GM19351 (cell line): ENCODE results near the gene KIAA0825.

Source experiments
- ATAC-seq: cut with Tn5 transposase; IDR thresholded peaks from one replicate; pipeline ENCODE4 v1.9.1; 2021; ENCODE audit warnings: mild to moderate bottlenecking, moderate library complexity; ENCODE audit not compliant: unreplicated experiment

The KIAA0825 gene

GRCh38 chr5:94329115-94329514, 289.3 kb downstream of the KIAA0825 start:
- ATAC-seq: no peak

DNA sequence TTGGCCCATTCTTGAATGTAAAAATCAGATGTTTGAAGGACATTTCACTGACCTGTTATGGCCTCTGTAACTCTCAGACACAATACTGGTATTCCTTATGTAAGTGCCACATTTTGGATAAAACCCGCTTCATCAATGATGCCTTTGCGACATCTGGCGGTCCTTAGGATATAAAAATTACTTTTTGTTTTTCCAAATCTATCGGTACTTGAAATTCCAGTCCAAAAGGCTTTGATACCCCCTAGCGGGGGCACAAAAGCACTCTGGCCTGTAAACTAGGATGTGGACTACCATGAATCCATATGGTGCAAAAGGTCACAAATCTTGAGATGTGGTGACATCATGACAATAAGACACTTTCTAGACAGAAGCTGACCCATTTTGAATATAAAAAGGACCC, 291.8 kb downstream of the KIAA0825 start:
- no peak for ATAC-seq

DNA sequence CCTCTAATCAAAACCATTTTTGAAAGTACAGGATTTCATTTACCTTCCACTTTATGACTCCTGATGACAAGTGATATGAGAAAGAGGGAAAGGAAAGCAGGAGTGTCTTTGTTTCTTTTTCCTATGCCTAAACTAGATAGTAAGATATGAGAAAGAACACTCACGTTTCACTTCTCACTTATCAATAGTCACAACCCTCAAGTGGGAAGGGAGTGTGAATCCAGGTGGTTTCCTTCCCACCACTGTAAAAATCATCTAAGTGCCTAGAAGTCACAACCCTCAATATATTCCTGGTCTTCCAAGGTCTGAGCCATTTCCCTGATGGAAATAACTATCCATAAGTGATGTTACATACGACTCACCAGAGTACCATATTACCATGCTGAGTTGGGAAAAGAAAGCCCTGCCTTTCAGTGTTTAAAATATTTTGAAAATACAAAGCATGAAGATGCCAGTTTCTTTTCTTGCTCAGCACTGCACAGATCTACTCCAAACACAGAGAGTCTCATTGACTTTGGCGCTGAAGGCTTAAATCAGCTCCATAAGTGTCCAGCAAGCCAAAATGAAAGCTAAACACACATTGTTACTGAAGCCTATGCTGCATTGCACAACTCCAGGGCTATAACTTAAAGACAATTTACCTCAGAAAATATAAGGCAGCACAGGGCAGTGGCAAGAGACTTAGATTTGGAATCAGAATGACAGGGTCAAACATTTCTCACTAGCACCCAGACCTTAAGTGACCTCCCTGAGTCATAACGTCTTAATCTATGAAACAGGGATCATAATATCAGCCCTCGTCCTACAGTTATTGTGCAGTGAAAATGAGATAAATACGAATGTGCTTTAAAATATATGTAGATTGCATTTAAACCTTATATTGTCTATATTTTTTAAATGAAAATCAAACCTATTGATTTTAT, 301.2 kb downstream of the KIAA0825 start:
- ATAC-seq: no peak

GRCh38 chr5:94314460-94315131, 303.8 kb downstream of the KIAA0825 start:
- ATAC-seq: no peak

GRCh38 chr5:94313696-94314095, 304.7 kb downstream of the KIAA0825 start:
- ATAC-seq: no peak

DNA sequence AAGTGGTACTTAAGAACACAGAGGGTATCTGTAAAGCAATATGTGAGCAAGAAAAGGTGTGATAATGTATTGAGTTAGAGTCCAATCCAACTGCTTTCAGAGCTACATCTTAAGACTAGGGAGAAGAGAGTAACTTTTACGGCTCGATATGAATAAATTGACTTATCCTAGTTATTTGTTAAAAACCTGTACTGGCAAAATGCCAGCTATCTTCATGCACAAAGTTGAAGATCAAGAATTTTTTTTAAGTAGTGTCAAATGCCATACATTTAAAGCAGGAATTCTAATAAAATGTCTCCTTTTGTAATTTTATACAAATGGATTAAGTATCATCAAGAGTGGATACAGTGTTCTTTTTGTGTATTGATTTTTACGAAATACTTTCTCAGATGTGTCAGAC, 305.2 kb downstream of the KIAA0825 start:
- no peak for ATAC-seq

DNA sequence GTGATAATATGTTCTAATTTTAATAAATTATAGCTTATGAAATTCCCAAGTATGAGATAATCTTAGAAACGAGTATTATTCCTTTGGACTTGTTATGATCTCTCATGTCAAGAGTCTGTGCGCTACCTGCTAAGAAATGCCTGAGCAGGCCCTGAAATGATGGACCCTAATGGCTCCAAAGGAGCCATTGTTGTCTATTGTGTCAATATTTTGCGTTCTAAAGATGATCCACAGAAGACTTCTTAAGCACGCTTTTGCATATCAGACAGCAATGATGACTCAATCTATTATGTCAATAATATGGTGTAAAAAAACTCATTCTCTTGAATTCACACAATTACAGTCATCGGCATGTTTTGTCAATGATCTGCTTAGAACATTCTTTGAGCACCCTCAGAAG, 306.1 kb downstream of the KIAA0825 start:
- ATAC-seq: no peak

- ATAC-seq: no peak
These were observed 307.6 kb downstream of the KIAA0825 start for GRCh38 chr5:94310833-94311232.

DNA sequence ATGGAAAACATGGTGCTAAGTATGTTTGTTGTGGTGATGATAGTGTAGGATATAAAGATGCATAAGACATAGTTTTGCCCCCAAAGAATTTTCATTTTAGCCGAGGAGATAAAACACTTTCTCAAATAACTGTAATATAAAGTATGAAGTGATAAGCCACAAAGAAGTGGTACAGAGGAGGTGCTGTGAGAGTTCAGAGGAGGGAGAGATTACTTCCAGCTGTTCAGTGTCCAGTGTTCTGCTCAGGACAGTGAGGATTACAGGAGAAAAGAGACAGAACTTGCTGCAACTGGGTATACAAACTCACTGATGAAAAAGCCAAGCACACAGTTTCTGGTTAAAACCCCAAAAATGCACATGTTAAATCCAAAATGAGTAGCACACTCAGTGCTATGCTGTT, 309.3 kb downstream of the KIAA0825 start:
- no peak for ATAC-seq

GRCh38 chr5:94308442-94308841, 310.0 kb downstream of the KIAA0825 start:
- no peak for ATAC-seq

GRCh38 chr5:94304146-94304545, 314.3 kb downstream of the KIAA0825 start:
- no peak for ATAC-seq

DNA sequence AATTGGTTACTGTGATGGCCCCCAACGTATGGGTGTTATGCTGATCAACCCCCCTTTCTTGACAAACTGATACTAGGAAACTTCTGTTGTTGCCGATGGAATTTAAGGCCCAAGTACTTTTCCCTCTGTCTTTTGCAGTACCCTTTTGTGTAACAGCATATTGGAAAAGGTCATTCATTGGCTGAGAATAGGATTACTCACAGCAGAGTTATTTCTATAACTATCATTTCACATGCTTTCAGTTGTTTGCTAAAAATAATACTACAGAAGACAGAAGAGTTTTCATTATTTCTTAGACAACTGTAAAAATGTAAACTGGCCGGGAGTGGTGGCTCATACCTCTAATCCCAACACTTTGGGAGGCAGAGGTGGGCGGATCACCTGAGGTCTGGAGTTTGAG, 329.5 kb downstream of the KIAA0825 start:
- ATAC-seq: no peak

- ATAC-seq: no peak
These were observed 332.4 kb downstream of the KIAA0825 start for GRCh38 chr5:94285984-94286383.

- ATAC-seq: no peak
These were observed 335.3 kb downstream of the KIAA0825 start for GRCh38 chr5:94283093-94283492.

DNA sequence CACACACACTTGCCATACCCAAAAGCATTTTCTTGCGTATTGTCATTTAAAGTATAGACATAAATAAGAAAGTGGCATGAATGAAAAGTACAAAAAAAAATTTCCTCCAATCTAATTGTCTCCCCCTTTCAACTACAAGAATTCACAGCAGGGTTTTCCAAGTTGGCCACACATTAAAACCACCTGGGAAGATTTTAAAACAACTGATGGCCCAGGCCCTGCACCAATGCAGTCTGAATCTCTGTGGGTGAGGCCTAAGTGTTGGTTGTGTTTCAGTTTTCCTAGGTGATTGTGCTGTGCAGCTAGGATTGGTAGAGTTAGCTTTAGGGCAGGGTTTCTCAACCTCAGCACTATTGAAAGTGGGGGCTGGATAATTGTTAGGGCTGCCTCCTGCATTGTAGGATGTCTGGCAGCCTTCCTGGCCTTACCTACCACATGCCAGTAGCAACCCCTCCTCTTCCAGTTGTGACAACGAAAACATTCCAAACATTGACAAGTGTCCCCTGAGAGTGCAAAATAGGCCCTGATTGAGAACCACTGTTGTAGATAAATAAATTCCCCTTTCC, 337.1 kb downstream of the KIAA0825 start:
- ATAC-seq: no peak

DNA sequence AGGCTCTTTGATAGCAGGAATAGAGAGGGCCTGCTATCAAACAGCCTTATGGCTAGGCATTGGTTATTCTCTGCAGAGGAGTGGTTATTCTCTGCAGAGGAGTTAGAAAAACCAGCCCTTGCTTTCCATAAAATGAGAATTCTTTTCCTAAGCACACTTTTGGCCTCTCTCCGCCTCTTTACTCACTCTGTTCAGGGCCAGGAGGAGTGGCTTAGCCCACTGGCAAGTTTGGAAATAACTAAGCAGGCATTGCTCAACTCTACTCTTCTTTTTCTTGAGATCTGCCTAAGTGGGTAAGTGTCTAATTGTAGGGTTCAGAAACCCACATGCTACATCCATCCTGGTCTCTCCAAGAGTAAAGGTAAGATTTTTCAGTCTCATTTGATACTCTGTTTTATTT, 341.7 kb downstream of the KIAA0825 start:
- no peak for ATAC-seq

- no peak for ATAC-seq
These were observed 342.4 kb downstream of the KIAA0825 start for GRCh38 chr5:94276048-94276447.

- ATAC-seq: no peak
These were observed 343.7 kb downstream of the KIAA0825 start for GRCh38 chr5:94274707-94275106.

DNA sequence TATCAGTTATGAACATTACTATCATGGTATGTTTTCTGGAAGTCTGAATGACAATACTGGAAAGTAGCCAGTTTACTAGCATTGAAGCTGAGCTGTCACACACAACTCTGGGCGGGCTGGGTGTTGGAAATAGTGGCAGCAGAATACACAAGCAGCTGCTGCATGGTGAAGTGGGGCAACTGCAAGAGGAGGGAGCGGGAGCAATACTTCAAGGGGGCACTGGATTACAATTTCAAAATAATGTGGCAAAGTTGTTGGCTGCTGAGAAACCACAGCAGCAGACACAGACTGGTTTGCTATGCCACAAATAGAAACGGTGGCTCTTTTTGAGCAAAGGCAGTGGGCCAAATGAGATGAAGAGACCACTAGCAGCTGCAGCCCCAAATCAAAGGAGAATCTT, 350.2 kb downstream of the KIAA0825 start:
- ATAC-seq: no peak

GRCh38 chr5:94267350-94267899, 351.0 kb downstream of the KIAA0825 start:
- ATAC-seq: no peak

- no peak for ATAC-seq
These were observed 352.2 kb downstream of the KIAA0825 start for GRCh38 chr5:94266170-94266569.

DNA sequence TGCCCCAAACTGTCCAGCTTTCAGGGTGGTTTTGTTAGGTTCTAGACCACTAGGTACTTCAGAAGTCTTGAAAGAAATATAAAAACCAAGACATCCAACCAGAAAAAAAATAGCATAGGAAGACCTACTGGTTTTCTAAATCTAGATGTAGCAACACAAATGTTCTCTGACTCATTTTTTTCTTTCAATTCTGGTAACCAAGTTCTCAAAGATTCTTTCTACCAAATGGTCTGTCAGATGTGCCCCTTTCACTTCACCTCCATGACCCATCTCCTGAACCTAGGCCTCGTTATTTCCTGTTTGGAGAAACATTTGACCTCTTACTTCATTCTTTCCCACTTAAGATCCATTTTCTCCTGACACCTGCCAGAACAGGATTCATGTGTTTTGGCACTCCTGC, 355.3 kb downstream of the KIAA0825 start:
- ATAC-seq: peak; percentile 74
